ENCODE measurements around the gene HAUS3.

GRCh38 chr4:2179717-2180116 is 62.2 kb downstream of the HAUS3 start:
- TF ChIP-seq EZH2phosphoT487 (IDR thresholded peaks at IDR 0.05; ENCODE audit: borderline replicate concordance, low read depth, low read length) (no peak), CTCF (conservative IDR thresholded peaks at IDR 0.05; ENCODE audit: low read length) (no peak)

All from OCI-LY7 (cell line).